ENCODE results near the gene CKAP5.
A peak's percentile ranks its signal among the peaks of the same experiment; 100 is the strongest.

CKAP5 gene

DNA sequence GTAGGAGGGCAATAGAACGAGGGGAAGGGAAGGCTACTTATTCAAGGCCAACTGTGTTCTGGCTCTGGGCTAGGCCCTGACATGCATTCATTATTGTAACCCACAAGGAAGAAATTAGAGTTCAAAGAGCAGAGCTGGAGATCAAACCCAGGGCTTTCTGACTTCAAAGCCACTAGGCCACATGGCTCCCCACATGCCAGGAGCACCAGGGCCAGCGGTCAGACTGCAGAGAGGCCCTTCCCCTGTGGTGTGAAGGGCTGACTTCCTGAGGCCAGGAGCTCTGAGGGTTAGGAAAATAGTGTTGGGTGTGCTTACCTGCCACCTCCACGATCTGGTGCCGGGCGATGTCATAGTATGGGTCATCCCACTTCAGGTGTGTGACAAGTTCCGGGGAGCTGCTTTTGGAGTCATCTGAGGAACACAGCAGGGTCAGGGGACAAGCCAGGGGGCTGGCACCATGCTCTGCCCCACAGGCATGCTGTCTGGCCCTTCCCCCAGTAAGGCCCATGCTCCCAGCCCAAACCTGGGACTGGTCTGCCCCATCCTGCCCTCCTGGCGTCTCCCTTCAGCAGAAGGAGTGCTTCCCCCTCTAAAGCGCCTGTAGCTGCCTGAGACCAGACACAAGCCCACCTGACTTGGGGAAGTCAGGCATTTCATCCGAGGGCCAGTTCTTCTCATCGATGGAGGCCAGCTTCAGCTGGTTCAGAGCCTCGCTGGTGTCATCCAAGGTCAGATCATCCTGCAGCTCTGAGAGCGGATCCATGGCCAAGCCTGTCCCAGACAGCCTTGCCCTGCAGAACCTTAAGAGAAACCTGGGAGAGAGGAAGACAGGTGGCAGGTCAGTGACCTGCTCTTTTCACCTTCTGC lies 150.5 kb downstream of the CKAP5 start:
- Mint-ChIP-seq H3K4me1 (ENCODE audit: low read depth) (peaks cover 20% of the 10 kb centered on the region), H3K36me3 (ENCODE audit: low read depth) (peaks cover 23% of the 10 kb centered on the region), H3K27ac (peak overlapping the region; percentile 15), H3K9me3 (no peaks in the 10 kb centered on the region), H3K4me3 (no peak overlapping the region), H3K27me3 (no peaks in the 10 kb centered on the region)

DNA sequence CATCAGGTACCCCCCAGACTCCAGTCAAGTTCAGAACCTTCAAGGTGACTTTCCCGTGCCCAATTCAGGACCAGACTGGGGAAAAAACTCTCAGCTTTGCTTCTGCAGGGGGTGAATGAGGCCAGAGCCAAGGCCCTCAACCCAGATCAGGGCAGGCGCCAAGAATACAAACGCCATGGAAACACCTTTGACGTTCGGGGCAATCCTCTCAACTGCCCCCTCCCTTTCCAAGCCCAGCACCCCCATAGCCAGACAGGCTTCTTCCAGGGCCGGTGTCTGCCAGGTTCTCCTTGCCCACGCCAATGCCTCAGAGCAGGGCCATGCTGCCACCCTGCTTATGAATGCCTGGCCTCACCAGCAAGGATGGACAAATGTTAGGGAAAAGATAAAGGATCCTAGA lies 151.5 kb downstream of the CKAP5 start:
- peaks cover 23% of the 10 kb centered on the region for H3K36me3 Mint-ChIP-seq (ENCODE audit: low read depth)
- H3K9me3 Mint-ChIP-seq = no peaks in the 10 kb centered on the region
- H3K4me3 Mint-ChIP-seq = no peak overlapping the region
- no peak overlapping the region for H3K27ac Mint-ChIP-seq
- H3K27me3 Mint-ChIP-seq = no peaks in the 10 kb centered on the region
- H3K4me1 Mint-ChIP-seq (ENCODE audit: low read depth) = peaks cover 20% of the 10 kb centered on the region

DNA sequence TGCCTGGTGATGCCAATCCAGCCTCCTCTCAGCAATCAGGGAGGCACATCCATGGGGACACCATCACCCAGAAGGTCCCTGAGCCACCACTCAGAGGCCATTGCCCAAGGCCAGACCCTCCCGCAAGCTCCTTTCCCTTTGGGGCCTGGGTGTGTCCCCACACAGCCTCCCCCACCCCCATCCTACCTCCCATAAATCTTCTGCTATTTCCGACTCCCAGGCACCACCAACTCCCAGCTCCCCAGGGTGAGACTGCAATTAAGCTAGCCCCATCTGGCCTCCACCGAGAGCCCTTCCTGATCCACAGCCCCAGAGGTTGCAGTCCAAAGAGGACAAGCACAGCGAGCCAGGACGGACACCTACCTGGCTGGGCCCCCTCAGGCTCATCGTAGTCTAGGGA lies 152.0 kb downstream of the CKAP5 start:
- Mint-ChIP-seq H3K9me3 (no peaks in the 10 kb centered on the region), H3K4me3 (no peak overlapping the region), H3K27ac (no peak overlapping the region), H3K36me3 (ENCODE audit: low read depth) (peaks cover 25% of the 10 kb centered on the region), H3K27me3 (no peaks in the 10 kb centered on the region), H3K4me1 (ENCODE audit: low read depth) (peaks cover 17% of the 10 kb centered on the region)

DNA sequence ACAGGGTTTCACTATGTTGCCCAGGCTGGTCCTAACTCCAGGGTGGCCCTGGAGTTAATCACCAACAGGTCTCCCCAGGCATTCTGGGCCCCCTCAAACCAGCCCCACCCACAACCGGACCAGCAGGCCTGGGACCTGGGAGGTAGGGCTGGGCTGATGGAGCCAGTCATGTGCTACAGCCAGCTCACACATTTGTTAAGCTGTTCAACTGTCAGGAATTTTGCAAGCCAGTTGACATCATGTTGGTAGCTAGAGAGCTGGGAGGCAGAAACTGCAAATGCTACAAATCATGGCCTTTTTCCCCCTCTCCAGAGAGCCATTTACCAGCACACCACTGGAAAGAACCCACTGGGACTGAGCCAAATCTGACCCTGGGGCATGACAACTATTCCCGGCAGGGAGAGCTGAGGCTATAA lies 152.5 kb downstream of the CKAP5 start:
- H3K9me3 Mint-ChIP-seq = no peaks in the 10 kb centered on the region

More for the DNA sequence above, 152.5 kb downstream of the CKAP5 start:
- H3K27ac Mint-ChIP-seq = no peak overlapping the region
- H3K4me1 Mint-ChIP-seq (ENCODE audit: low read depth) = peaks cover 13% of the 10 kb centered on the region
- peaks cover 27% of the 10 kb centered on the region for H3K36me3 Mint-ChIP-seq (ENCODE audit: low read depth)
- H3K4me3 Mint-ChIP-seq = no peak overlapping the region
- H3K27me3 Mint-ChIP-seq = no peaks in the 10 kb centered on the region

Measured in stimulated activated naive CD8-positive, alpha-beta T cell treated with anti-CD3 and anti-CD28 coated beads, Interleukin-15, Interleukin-2, amounts not matched to agents 100 ng/mL and 50 ng/mL, for 24 hours (primary cell).